ENCODE results near the gene SLITRK1.

GRCh38 chr13:83914368-83914767 is 32.1 kb upstream of the SLITRK1 start:
- TF ChIP-seq, protein P1, sequence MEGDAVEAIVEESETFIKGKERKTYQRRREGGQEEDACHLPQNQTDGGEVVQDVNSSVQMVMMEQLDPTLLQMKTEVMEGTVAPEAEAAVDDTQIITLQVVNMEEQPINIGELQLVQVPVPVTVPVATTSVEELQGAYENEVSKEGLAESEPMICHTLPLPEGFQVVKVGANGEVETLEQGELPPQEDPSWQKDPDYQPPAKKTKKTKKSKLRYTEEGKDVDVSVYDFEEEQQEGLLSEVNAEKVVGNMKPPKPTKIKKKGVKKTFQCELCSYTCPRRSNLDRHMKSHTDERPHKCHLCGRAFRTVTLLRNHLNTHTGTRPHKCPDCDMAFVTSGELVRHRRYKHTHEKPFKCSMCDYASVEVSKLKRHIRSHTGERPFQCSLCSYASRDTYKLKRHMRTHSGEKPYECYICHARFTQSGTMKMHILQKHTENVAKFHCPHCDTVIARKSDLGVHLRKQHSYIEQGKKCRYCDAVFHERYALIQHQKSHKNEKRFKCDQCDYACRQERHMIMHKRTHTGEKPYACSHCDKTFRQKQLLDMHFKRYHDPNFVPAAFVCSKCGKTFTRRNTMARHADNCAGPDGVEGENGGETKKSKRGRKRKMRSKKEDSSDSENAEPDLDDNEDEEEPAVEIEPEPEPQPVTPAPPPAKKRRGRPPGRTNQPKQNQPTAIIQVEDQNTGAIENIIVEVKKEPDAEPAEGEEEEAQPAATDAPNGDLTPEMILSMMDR (IDR thresholded peaks at IDR 0.05; ENCODE audit: low read depth, low read length) = no peak
- TF ChIP-seq, protein P2, sequence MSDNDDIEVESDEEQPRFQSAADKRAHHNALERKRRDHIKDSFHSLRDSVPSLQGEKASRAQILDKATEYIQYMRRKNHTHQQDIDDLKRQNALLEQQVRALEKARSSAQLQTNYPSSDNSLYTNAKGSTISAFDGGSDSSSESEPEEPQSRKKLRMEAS (IDR thresholded peaks at IDR 0.05; ENCODE audit: low read depth, low read length) = no peak
- TF ChIP-seq POLR2A (IDR thresholded peaks at IDR 0.05; ENCODE audit: extremely low read depth, insufficient read length) = no peak
- no peak for TF ChIP-seq MYC (IDR thresholded peaks at IDR 0.05; ENCODE audit: low read depth, low read length)

Data from NB4 (cell line).